Measurements from ENCODE around the gene SYNDIG1.
"Not testable (repeated sequence)": the region's sequence is repeated elsewhere in the genome, so short reads cannot be mapped to it uniquely, and the experiment has no call there.

The SYNDIG1 gene

DNA sequence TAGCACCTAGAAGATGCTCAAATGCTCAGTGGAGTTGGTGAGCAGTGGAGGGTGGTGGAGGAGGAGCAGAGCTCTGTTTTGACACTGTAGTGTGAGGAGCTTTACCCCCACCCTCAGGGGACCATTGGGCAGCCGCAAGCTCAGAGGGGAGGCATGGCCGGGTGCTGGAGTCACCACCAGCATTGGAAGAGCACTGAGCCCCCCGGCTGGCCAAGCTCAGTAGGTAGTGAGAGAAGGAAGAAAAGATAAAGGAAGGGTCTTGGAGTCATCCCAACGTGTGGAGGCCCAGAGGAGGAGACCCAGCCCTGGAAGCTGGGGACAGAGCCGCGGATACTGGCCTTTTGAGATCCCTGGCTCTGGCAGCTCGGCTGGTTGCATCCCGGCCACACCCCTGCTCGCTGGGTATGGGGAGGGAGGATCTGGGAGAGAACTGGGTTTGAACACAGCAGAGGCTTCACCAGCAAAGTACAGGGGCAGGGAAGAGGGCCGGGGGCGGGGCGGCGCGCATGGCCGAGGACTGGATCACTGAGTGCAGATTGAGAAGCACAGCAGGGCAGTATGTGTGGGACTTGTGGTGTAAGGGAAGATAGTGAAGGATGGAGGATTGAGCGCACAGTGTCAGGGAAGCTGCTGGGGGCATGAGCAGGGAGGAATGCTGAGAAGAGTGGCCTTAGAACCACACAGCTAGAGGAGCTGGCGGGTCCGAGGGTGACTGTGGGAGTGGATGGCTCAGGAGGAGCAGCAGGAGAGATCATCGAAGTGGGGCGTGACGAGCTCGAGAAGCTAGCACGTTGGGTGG lies 24.4 kb downstream of the SYNDIG1 start:
- no peak for DNase-seq

DNA sequence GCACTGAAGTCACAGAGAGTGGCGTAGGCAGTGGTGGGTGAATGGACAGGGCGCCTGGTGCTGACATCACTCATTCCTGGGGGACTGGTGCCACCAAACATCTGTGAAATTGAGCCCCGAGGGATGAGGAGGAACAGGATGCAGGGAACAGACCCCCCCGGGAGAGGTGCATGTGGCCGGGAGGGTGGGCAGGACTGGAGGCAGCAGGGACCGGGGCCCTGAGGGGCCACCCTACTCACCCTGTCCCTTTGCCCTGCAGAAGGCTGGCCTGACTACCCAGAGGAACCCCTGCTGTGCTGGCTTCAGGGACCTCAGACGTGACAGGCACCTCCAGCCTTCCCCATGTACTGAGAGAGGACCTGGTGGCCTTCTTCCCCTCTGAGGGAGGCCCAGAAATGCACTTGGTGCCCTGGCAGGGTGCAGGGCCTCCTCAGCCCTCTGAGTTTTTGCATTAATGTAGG lies 25.1 kb downstream of the SYNDIG1 start:
- DNase-seq, result no peak

DNA sequence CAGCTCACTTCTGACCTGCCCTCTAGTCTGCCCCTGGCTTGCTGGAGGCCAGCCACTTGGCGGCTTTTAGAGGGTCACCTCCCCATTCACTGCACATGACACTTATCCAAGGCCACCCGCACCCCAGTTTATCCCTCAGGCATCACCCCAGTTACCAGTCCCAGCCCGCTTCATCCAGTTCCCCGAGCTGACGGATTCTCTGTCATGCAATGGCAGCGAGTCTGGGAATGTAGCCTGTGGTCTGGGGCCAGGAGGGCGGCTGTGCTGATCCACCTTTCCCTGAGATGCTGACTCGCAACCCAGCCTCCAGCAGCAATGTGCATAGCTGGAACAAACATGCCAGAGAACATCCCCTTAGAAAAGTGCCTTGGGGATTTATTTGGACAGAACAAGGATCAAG lies 25.8 kb downstream of the SYNDIG1 start:
- DNase-seq, result no peak

DNA sequence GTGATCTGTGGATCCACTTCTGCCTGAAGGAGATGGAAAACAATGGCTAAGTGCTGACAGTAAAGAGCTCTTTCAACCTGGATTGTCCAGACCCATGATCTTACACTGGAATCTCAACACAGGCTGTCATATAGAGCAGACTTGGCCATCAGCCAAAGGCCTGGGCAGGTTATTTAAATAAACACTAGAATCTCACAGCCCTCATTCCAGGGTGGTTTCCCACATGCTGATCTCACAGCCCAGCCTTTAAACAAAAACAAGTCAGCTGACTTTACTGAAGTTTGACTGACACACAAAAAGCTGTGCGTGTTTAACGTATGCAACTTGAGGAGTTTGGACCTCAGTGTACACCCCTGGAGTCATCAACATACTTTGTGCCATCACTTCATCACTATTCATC lies 28.4 kb downstream of the SYNDIG1 start:
- DNase-seq, result peak; percentile 90

DNA sequence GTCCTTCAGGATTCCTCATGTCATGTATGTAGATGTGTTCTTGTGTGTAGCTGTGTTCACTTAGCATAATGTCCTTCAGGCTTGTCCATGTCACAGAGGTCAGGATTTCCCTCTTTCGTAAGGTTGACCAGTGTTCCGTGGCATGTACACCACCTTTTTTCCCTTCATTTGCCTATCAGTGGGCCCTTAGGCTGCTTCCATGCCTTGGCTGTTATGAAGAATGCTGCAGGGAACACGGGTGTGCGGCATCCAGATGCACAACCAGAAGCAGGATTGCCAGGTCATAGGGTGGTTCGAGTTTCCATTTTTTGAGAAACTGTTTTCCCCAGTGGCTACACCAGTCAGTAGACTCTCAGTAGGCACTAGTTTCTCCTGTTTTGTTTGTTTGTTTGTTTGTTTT lies 29.2 kb downstream of the SYNDIG1 start:
- no peak for DNase-seq

DNA sequence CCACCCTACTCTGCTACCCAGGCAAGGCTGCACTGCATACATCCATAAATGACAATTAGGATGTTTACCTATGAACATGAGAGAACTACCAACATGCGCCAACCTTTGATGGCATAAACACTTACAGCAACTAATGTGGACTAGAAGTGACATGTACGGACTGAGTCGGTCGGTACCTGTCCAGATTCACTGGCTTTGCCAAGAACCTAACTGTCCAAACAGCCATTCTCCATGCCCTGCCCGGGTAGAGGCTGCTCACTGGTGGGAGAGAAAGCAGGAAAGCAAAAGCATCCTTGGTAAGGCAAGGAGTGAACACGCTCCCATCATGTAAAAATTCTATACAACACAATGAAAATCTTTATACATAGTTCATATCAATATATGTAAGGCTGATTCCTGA lies 30.0 kb downstream of the SYNDIG1 start:
- DNase-seq, result no peak

DNA sequence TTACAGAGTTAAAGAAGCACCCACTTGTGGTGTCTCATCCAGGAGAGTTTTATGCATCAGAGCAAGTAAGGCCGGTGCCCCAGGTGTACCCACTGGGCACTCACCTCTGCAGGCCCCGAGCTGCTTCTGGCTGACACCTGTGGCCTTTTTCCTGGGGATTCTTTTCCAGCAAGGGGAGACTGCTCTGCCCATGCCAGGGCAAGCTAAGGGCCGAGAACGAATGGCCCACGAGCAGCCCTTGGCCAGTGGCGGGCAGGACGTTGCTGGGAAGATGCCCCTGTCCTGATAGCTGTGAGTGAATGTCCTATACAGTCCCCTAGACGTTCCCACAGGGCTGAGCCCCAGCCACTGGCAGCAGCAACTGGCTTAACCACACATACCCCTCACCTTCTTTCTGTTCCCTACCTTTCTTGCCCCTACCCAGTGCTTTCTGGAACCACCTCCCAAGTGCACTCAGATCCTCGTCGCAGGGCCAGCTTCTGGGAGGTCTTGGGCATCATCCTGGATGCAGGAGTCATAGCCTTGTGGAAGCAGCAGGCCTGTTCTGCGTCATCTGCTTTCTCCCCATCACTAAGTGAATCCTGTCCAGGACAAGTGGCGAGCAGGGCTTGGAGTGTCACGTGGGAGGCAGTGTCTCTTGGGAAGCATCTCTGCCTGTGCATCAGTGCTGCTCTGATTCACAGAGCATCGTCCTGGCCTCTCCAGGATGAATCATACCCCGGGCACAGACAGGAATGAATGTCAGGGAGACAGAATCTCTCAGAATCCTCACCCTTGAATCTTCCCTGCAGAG lies 32.5 kb downstream of the SYNDIG1 start:
- DNase-seq, result no peak

DNA sequence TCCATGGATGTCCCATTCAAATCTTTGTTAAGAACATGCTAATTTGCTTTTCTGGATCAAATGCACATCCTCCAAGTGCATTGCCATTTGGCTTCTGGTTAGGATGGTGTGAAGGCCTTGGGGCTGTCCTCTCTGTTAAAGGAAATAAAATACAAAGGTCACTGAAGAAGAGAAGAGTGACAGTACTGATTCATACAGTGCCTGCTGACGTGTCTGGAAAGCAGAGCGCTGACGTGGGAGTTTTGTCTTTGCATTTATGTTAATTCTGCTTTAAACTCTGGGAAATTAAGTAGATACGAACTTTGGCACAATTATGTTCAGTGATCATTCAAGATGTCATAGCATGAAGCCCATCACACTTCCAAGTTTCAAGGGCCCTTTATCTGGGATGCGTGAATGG lies 33.2 kb downstream of the SYNDIG1 start:
- no peak for DNase-seq

DNA sequence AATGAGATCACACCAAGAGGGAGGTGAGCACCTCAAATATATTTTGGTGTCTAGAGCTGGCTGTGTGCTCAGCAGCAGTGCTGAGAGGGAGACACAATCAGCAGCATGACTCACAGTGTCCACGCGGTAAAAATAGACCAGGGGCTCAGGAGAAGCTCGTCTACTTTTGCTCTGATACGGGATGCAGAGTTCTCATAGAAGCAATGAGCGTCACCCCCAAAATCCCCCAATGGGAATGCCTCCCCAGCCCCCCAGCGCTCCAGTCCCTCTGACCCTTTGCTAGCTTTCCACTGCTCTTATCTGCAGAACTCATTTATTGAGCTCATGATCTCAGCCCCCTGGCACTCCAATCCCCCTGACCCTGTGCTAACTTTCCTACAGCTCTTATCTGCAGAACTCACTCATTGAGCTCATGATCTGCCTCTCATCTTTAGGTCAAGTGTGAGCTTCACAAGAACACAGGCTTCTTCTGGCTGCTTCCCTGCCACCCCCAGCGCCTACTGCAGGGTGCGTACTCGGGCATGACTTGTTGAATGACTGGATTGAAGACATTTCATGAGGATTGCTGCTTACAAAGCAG lies 34.0 kb downstream of the SYNDIG1 start:
- no peak for DNase-seq

DNA sequence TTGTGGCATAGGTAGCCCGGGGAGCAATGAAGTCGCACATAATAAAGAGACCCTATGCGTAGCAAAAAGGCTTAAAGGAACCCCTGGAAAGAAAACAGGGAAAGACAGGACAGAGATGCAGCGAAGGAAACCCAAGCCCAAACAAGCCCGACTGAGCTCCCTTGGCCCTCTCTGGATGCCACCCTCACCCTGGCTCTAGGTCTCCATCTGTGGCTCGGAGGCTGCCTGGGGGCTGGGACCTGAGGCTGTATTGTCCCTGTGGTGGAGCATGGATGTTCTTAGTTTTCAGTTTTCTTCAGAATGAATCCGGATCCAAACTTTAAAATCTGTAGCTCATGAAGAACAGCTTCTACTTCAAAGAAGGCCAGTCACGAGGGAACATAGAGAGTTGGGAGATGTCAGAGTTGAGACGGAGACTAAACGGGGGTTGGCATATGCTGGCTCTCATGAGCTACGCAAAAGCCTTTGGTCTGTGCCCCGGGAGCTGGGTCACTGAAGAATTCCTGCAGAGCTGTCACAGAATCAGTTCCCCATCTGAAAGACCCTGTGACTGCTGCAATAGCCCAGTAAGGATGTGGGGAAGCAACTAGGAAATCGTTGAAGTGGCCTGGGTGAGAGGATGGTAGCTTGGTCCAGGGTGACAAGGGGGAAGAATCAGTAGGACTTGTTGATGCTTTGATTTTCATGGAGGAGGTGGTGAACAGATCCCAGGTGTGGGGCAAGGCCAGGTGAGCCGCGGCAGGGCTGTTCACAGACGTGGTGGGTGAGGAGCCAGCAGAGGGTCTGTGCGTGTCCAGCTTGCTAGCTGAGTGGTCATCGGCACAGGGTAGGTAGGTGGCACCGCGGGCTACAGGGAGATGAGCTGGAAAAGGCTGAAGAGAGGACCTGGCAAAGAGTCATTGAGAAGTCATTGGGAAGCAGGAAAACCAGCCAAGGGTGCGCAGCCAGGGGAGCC lies 35.2 kb downstream of the SYNDIG1 start:
- DNase-seq, result no peak

DNA sequence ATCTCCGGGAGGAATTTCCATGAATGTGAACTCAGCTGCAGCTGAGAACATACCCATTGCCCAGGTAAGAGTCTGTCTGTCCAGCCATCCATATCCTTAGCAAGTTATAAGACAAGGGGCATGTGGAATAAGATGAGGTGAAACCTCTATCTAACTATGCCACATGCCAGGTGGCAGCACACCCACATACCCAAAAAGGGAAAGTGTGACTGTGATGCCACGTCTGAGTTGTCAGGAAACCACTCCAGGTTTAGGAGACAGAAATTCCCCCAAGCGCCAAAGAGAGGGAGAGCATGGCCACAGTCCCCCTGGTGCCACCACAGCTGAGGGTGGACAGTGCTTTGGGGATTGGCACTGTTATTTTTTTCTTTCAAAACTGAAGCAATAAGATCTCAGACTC lies 36.7 kb downstream of the SYNDIG1 start:
- no peak for DNase-seq

DNA sequence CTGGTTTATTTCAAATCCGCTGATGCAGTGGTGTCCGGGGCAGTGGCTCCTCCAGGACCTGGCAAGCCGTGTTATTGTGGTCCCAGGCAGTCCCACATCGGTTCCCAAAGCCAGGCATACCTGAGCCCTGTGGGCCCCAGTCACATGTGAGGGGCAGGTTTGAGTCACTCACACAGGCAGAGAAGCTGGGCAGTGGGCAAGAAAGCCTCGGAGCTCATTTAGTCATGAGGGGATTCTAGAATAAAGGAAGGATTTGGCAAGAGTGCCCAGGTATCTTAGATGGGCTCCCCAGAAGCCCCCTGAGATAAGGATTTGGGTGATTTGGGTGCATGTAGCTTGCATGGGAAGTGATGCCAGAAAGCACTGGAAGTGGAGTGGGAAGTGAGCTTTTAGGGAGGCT lies 37.3 kb downstream of the SYNDIG1 start:
- DNase-seq, result no peak

DNA sequence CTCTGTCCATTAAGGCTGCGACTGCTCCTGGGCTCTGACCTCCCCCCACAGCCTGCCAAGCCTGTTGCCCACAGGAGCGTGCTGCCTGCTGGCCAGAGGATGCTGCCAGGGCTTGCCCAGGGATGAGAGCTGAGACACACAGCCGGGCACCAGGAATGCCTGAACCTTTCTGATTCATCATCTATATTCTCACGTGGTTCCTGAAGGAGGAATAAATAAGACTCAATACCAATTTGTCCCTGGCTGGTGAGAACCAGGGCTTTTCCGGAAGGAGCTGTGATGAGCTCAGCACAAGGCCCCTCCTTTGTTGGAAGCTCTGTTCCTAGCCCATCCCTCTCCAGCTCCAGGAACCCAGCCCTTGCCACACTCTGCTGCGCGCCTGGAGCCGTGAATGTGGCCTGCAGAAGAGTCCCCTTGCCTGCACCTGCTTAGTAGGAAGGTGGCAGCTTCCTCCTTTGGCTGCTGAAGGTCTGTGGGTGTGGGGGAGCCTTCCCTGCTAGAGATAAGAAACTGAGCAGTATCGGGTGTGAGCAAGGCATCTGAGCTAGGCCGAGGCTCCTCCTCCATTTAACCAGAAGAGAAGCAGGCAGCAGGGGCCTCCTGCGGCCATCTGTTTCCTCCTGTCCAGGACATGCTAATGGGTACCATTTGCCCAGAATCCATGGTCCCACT lies 37.9 kb downstream of the SYNDIG1 start:
- no peak for DNase-seq

DNA sequence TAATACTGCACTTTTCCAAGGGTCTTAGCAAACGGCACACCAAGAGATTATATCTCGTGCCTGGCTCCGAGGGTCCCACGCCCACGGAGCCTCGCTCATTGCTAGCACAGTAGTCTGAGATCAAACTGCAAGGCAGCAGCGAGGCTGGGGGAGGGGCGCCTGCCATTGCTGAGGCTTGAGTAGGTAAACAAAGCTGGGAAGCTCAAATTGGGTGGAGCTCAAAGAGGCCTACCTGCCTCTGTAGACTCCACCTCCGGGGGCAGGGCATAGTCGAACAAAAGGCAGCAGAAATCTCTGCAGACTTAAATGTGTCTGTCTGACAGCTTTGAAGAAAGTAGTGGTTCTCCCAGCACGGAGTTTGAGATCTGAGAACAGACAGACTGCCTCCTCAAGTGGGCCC lies 43.0 kb downstream of the SYNDIG1 start:
- DNase-seq, result not testable (repeated sequence)

DNA sequence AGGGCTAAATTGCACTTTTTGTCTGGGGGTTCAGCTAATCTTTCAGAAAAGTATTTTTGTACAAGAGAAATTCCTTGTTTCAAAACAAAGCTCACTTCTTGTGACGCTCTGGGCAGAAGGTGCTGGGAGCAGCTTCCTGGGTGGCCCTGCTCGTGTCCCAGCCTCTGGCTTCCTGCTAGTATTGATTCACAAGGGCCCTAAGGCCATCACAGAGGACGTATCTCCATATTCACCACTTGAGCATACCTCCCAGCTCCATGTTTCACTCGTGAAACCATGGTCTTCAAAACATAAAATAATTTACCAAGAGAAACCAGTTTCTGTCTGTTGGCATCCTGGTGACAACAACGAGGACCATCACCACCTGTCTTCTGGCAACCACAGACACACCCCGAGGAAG lies 49.1 kb downstream of the SYNDIG1 start:
- DNase-seq, result no peak

DNA sequence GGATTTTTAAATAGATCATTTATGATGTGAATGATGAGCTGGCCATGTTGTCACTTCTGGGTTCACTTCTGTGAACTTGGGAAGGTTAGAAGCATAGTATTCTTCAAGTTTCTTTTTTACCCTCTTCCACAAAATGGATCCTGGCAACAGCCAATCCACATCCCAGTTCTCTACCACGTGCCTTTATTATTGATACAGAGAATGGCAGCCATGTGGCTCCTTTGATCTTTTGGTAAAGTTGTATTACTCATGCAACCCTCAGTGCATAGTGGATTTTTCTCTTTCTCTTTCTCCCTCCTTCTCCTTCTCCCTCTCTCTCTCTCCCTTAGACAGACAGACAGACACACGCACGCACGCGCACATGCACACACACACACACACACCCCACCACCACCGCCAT lies 50.0 kb downstream of the SYNDIG1 start:
- DNase-seq, result no peak

DNA sequence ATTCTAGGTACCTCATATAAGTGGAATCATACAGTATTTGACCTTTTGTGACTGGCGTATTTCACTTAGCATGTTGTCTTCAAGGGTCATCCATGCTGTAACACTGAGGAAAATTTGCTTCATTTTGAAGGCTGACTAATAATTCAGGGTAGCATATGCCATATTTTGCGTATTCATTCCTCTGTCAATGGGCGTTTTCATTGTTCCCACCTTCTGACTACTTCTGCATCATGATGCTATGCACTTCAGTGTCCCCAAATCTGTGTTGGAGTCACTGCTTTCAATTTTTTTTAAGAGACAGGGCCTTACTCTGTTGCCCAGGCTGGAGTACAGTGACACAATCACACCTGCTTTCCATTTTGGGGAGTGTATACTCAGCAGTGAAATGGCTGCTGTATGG lies 51.6 kb downstream of the SYNDIG1 start:
- no peak for DNase-seq

DNA sequence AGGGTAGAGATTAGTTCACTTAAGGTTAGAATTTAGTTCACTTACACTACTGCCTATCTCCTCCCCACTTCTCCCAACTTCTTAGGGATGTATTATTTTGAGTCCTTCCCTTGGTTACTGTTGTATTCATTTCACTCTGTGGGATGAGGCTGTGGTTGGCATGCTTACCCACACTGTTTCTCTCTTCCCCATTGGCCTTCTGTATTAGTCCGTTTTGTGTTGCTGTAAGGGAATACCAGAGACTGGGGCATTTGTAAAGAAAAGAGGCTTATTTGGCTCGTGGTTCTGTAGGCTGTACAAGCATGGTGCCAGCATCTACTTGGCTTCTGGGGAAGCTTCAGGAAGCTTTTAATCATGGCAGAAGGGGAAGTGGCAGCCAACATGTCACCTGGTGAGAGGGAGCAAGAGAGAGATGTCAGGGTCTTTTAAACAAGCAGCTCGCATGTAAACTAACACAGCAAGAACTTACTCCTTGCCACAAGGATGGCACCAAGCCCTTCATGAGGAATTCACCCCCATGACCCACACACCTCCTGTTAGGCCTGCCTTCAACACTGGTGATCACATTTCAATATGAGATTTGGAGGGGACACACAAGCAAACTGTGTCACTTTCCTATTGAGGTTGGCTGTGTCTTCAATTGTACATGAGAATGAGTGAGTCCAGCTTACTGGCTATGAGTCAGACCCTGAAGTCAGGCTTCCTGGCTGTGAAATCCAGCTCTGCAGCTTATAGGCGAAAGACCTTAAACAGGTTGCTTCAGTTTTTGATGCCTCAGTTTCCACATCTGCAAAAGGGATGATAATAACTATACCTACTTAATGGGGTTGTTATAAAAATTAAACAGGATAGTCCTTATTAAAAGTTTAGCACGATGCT lies 53.3 kb downstream of the SYNDIG1 start:
- DNase-seq, result no peak

DNA sequence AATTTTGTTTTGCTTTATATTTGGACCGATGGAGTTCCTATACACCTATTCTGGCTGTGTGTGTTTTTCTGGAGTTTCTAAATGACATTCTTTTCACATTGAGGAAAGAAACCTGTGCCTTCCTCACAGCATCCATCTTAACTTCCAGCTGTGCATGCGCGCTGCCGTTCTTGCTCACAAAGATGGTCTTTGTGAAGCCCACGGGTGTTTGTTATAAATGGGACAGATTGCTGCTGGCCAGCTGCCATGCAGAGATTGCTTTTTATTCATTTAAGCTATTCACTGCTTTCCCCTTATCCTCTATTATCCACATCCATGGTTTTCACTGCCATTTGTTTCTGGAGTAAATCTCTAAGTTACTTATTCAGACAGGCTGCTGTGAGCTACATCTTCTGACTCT lies 54.2 kb downstream of the SYNDIG1 start:
- DNase-seq, result no peak

DNA sequence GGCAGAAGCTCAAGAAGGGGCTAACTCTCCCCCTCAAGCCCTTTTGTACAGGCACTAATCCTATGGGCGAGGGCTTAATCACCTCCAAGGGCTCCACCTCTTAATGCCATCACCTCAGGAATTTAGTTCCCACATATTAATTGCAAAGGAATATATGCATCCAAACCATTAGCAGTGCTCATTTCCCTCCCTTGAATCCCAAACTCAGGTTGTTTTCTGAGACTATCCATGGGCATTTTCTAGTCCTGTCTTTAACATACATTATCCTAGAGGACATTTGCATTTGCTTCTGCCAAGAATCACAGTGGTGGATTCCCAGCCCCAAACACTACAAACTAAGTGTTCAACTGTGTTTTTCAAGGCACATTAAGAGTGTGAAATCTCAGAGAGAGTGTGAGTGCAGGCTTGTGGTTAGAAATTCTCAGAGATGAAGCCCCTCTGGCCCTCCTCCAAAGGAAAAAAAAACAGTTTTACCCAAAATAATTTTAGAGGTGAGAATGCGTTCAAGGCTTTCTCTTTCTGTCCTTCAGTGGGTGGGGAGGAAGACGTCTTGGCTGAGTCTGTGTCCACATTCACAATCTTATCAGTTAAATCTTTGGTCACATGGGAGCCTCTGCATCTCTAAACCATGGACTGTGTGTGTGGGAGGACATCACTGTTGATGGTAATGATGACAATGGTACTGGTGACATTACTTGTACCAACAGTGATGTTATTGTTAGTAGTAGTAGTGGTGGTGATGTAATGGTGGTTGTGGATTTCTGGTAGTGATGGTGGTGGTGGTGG lies 59.3 kb downstream of the SYNDIG1 start:
- DNase-seq, result no peak
